Gastrocnemius medialis (tissue), 4 donors: ENCODE results near the gene CACUL1. TPM values are rescaled to one million over a fixed set of nuclear protein-coding genes. Genes with fewer than 3 reads are reported as not detected.

Experiments used
- ATAC-seq, 2 donors: fragments of 150-250 bp; one replicate each; pipeline ENCODE4 v1.9.1; 2016
- DNase-seq, 2 donors: peaks; one replicate each; pipeline ENCODE4 v3.0.0-alpha.2; 2019
- H3K27ac ChIP-seq, 4 donors: fragments of 200-600 bp; sonication (generic); 1 replicate in 1 of 4; 2 replicates in 3 of 4; pipeline ENCODE4 v1.5.1; 2016 to 2018; ENCODE audit warnings: mild to moderate bottlenecking in 2 of 4, moderate library complexity in 1 of 4
- H3K27me3 ChIP-seq, 3 donors: fragments of 200-600 bp; sonication (generic) in 2 of 3; 1 replicate in 1 of 3; 2 replicates in 2 of 3; pipeline versions ENCODE4 v1.5.1 to v1.6.0; 2016 to 2019; ENCODE audit warnings: mild to moderate bottlenecking in 1 of 3, moderate library complexity in 1 of 3
- H3K36me3 ChIP-seq, 2 donors: fragments of 200-600 bp; sonication (generic) in 1 of 2; one replicate each; pipeline ENCODE4 v1.5.1; 2017 to 2018
- H3K4me1 ChIP-seq, 2 donors: fragments of 200-600 bp; sonication (generic) in 1 of 2; one replicate each; pipeline ENCODE4 v1.5.1; 2016 to 2017; ENCODE audit warnings: mild to moderate bottlenecking in 2 of 2
- H3K4me3 ChIP-seq, 4 donors: fragments of 200-600 bp; sonication (generic) in 3 of 4; 1 replicate in 1 of 4; 2 replicates in 3 of 4; pipeline ENCODE4 v1.5.1; 2016 to 2019; ENCODE audit warnings: mild to moderate bottlenecking in 2 of 4
- H3K9me3 ChIP-seq, 3 donors: fragments of 200-600 bp; sonication (generic) in 2 of 3; 1 replicate in 1 of 3; 2 replicates in 2 of 3; pipeline ENCODE4 v1.5.1; 2016 to 2019
- CTCF ChIP-seq, 5 experiments: fragments of 450-650 bp in 3 of 5; fragments of 200-600 bp in 2 of 5; sonication (generic) in 2 of 5; IDR thresholded peaks in 4 of 5; conservative IDR thresholded peaks in 1 of 5; 1 replicate in 4 of 5; 2 replicates in 1 of 5; pipeline ENCODE4 v1.5.1; 2016 to 2019; ENCODE audit warnings: antibody characterized with exemption in 5 of 5, mild to moderate bottlenecking in 3 of 5, moderate library complexity in 3 of 5
- POLR2A ChIP-seq, 2 donors: fragments of 450-650 bp; IDR thresholded peaks; one replicate each; pipeline ENCODE4 v1.6.1; 2017; ENCODE audit warnings: antibody characterized with exemption in 2 of 2, mild to moderate bottlenecking in 2 of 2, moderate library complexity in 2 of 2
- in situ Hi-C, 4 donors: fragments of 200-750 bp; cut with MboI; loops; one replicate each; pipeline versions ENCODE4 v1.15.0 to v1.8.0; 2017; ENCODE audit warnings: low sequenced_read_pairs in 4 of 4
- intact Hi-C: fragments of 100-400 bp; cut with DNase I; formaldehyde crosslinking; loops from one replicate; pipeline ENCODE4 v1.15.1; 2023; ENCODE audit warnings: low total_unique reads
- total RNA-seq, 4 donors: library from RNA; depleted of rRNA; stranded (reverse); fragments of >200 nt; gene quantifications; one replicate each; pipeline versions ENCODE4 v1.1.0 to v1.2.3, GENCODE V29; 2016

The CACUL1 gene
- total RNA-seq, 4 donors from 2014 or later: 28.5 to 59.5 (median 38.2) TPM

- Histone ChIP-seq H3K4me3 (no peak overlapping the region), H3K4me1 (peaks cover 0 to 5% of the 10 kb centered on the region in 2 donors), H3K36me3 (no peaks in the 10 kb centered on the region), H3K27me3 (no peaks in the 10 kb centered on the region), H3K9me3 (no peaks in the 10 kb centered on the region), H3K27ac (no peak overlapping the region)
- no peak for ATAC-seq
- intact Hi-C loops: no loop called here
- in situ Hi-C loops: no loop called here
- no peak for TF ChIP-seq CTCF (IDR thresholded peaks at IDR 0.05 in 4 of 5, conservative IDR thresholded peaks at IDR 0.05 in 1 of 5)
- no peak for TF ChIP-seq POLR2A (IDR thresholded peaks at IDR 0.05)
- DNase-seq: no peak
These were observed 9.4 kb upstream of the CACUL1 start for GRCh38 chr10:118764195-118764594.

GRCh38 chr10:118763202-118763988 lies 8.6 kb upstream of the CACUL1 start:
- ATAC-seq (no peak), DNase-seq (no peak)
- in situ Hi-C loops: no loop called here
- Histone ChIP-seq H3K4me3 (no peak overlapping the region), H3K36me3 (no peaks in the 10 kb centered on the region), H3K4me1 (peaks cover 0 to 5% of the 10 kb centered on the region in 2 donors), H3K27me3 (no peaks in the 10 kb centered on the region), H3K9me3 (no peaks in the 10 kb centered on the region), H3K27ac (no peak overlapping the region)
- intact Hi-C loops: no loop called here
- TF ChIP-seq CTCF (IDR thresholded peaks at IDR 0.05 in 4 of 5, conservative IDR thresholded peaks at IDR 0.05 in 1 of 5): no peak
- no peak for TF ChIP-seq POLR2A (IDR thresholded peaks at IDR 0.05)

GRCh38 chr10:118760265-118760664 lies 5.5 kb upstream of the CACUL1 start:
- intact Hi-C loops: no loop called here

GRCh38 chr10:118758449-118758848 lies 3.7 kb upstream of the CACUL1 start:
- intact Hi-C loops (loop anchor here (5.0 to 10.0 kb wide), 8 partner anchors 206 to 1384 kb away; partner anchors contain the start of genes EIF3A, MCMBP, PDZD8 and PRDX3), in situ Hi-C loops (no loop called here)
- ATAC-seq: no peak

More at GRCh38 chr10:118760265-118760664, 5.5 kb upstream of the CACUL1 start:
- Histone ChIP-seq H3K9me3 (no peaks in the 10 kb centered on the region), H3K36me3 (no peaks in the 10 kb centered on the region), H3K4me3 (no peak overlapping the region), H3K27me3 (no peaks in the 10 kb centered on the region), H3K4me1 (peaks cover 5 to 9% of the 10 kb centered on the region in 2 donors), H3K27ac (no peak overlapping the region)
- ATAC-seq (no peak), DNase-seq (no peak)
- in situ Hi-C loops: no loop called here
- TF ChIP-seq POLR2A (IDR thresholded peaks at IDR 0.05): no peak
- no peak for TF ChIP-seq CTCF (IDR thresholded peaks at IDR 0.05 in 4 of 5, conservative IDR thresholded peaks at IDR 0.05 in 1 of 5)

More at GRCh38 chr10:118758449-118758848, 3.7 kb upstream of the CACUL1 start:
- Histone ChIP-seq H3K9me3 (no peaks in the 10 kb centered on the region), H3K4me1 (peaks cover 7 to 8% of the 10 kb centered on the region in 2 donors), H3K27me3 (no peaks in the 10 kb centered on the region), H3K4me3 (no peak overlapping the region), H3K36me3 (no peaks in the 10 kb centered on the region), H3K27ac (no peak overlapping the region)
- no peak for TF ChIP-seq CTCF (IDR thresholded peaks at IDR 0.05 in 4 of 5, conservative IDR thresholded peaks at IDR 0.05 in 1 of 5)
- no peak for TF ChIP-seq POLR2A (IDR thresholded peaks at IDR 0.05)
- DNase-seq: no peak
